AG04450 (cell line): ENCODE measurements around the gene RGL1. TPM values are rescaled to one million over a fixed set of nuclear protein-coding genes. Genes with fewer than 3 reads are reported as not detected.

Source experiments
- CTCF ChIA-PET: fragments of 300-600, 350-600 bp; formaldehyde crosslinking; extraction: SDS; loops from one replicate; lab custom pipeline; 2022; ENCODE audit warnings: antibody characterized with exemption, inconsistent platforms; lab: Charles Lee
- POLR2A ChIA-PET: fragments of 350-600 bp; formaldehyde crosslinking; extraction: SDS; loops from one replicate; lab custom pipeline; 2021; ENCODE audit warnings: antibody characterized with exemption, inconsistent platforms; lab: Yijun Ruan, JAX
- DNase-seq: peaks from one replicate; pipeline ENCODE4 v3.0.0-alpha.2; 2011; ENCODE audit warnings: low read depth, low spot score
- H3K27ac ChIP-seq: one replicate; pipeline ENCODE4 v1.5.1; 2012; ENCODE audit warnings: low read depth, low read length, control low read depth
- H3K27me3 ChIP-seq: one replicate; pipeline ENCODE4 v1.6.0; 2012; ENCODE audit warnings: low read length; ENCODE audit not compliant: control insufficient read depth, insufficient read depth
- H3K4me3 ChIP-seq: 2 replicates; pipeline ENCODE4 v1.5.1; 2011; ENCODE audit warnings: mild to moderate bottlenecking, low read depth, low read length, control low read depth
- H3K9me3 ChIP-seq: 2 replicates; pipeline ENCODE4 v1.5.1; 2012; ENCODE audit warnings: low read length; ENCODE audit not compliant: control insufficient read depth, insufficient read depth
- polyA plus RNA-seq: library from polyadenylated mRNA; depleted of rRNA; stranded (reverse); fragments of >200 nt; gene quantifications from 2 replicates; pipeline ENCODE4 v1.2.3, GENCODE V29; 2011
- TF ChIP-seq, protein P1 (sequence below): IDR thresholded peaks from 2 replicates; pipeline ENCODE4 v1.5.1; 2011; ENCODE audit warnings: low read depth, low read length, control low read depth, inconsistent platforms

RGL1 gene
- polyA plus RNA-seq, 1 experiment = 11.1 TPM

DNA sequence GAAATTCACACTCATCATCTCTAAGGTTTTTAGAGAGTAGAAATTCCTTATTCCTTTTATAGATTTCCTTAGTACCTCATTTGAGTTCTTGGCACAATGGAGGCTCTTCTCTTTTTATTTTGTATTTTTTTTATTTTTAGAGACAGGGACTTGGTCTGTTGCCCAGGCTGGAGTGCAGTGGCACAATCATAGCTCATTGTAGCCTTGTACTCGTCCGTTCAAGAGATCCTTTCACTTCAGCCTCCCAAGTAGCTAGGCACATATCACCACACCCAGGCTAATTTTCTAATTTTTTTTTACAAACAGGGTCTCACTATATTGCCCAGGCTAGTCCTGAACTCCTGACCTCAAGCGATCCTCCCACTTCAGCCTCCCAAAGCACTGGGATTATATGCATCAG is 29.6 kb downstream of the RGL1 start:
- ChIA-PET CTCF (interaction anchor here (1.2 kb wide), 1 partner anchor 81 kb away, joined by 3 read pairs; no protein-coding TSS in a partner anchor), POLR2A (no interaction called here)
- H3K4me3 ChIP-seq = no peak overlapping the region
- H3K27ac ChIP-seq = no peak overlapping the region
- no peaks in the 10 kb centered on the region for H3K9me3 ChIP-seq
- TF ChIP-seq, protein P1, sequence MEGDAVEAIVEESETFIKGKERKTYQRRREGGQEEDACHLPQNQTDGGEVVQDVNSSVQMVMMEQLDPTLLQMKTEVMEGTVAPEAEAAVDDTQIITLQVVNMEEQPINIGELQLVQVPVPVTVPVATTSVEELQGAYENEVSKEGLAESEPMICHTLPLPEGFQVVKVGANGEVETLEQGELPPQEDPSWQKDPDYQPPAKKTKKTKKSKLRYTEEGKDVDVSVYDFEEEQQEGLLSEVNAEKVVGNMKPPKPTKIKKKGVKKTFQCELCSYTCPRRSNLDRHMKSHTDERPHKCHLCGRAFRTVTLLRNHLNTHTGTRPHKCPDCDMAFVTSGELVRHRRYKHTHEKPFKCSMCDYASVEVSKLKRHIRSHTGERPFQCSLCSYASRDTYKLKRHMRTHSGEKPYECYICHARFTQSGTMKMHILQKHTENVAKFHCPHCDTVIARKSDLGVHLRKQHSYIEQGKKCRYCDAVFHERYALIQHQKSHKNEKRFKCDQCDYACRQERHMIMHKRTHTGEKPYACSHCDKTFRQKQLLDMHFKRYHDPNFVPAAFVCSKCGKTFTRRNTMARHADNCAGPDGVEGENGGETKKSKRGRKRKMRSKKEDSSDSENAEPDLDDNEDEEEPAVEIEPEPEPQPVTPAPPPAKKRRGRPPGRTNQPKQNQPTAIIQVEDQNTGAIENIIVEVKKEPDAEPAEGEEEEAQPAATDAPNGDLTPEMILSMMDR = no peak
- no peak for DNase-seq
- no peaks in the 10 kb centered on the region for H3K27me3 ChIP-seq

- ChIA-PET CTCF (interaction anchor here (1.6 kb wide), 1 partner anchor 152 kb away, joined by 3 read pairs; no protein-coding TSS in a partner anchor), POLR2A (no interaction called here)
- Histone ChIP-seq H3K4me3 (no peak overlapping the region), H3K27me3 (no peaks in the 10 kb centered on the region), H3K27ac (no peak overlapping the region), H3K9me3 (no peaks in the 10 kb centered on the region)
- TF ChIP-seq, protein P1 = no peak
- no peak for DNase-seq
Observed at GRCh38 chr1:183836598-183836997, 31.7 kb downstream of the RGL1 start.

- Histone ChIP-seq H3K27me3 (no peaks in the 10 kb centered on the region), H3K4me3 (no peak overlapping the region), H3K9me3 (no peaks in the 10 kb centered on the region), H3K27ac (no peak overlapping the region)
- no peak for DNase-seq
- CTCF ChIA-PET = interaction anchor here (1.6 kb wide), 1 partner anchor 152 kb away, joined by 3 read pairs; no protein-coding TSS in a partner anchor
- TF ChIP-seq, protein P1 = no peak
- POLR2A ChIA-PET = no interaction called here
Observed at GRCh38 chr1:183837062-183837461, 32.1 kb downstream of the RGL1 start.

GRCh38 chr1:183838221-183838620 is 33.3 kb downstream of the RGL1 start:
- TF ChIP-seq, protein P1 = no peak
- ChIA-PET POLR2A (no interaction called here), CTCF (no interaction called here)
- H3K27ac ChIP-seq = no peak overlapping the region
- no peak for DNase-seq
- no peak overlapping the region for H3K4me3 ChIP-seq
- no peaks in the 10 kb centered on the region for H3K27me3 ChIP-seq
- H3K9me3 ChIP-seq = no peaks in the 10 kb centered on the region

DNA sequence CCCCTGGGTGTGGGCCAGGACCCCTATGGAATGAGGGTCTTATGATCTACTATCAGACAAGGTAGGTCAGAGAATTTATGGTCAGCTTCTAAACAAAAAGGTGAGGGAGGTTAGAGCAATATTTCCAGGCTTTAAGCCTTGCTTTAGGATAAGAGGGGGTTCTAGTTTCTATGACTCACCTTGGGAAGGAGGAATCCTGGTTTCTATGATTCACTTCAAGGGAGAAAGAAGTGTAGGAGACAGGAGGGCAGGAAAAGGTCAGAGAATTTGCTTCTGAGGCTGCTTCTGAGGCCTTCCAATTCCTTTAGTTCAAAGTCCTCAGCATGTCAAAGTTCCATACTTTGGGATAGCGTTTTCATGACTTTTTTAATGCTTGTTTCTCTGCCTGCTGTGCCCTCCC is 35.2 kb downstream of the RGL1 start:
- H3K27ac ChIP-seq = no peak overlapping the region
- TF ChIP-seq, protein P1 = no peak
- H3K9me3 ChIP-seq = no peaks in the 10 kb centered on the region
- no peaks in the 10 kb centered on the region for H3K27me3 ChIP-seq
- no peak for DNase-seq
- ChIA-PET POLR2A (no interaction called here), CTCF (no interaction called here)
- no peak overlapping the region for H3K4me3 ChIP-seq
